ENCODE data around the gene APBB1IP.
"Not testable (repeated sequence)": the region's sequence is repeated elsewhere in the genome, so short reads cannot be mapped to it uniquely, and the experiment has no call there.

APBB1IP gene

DNA sequence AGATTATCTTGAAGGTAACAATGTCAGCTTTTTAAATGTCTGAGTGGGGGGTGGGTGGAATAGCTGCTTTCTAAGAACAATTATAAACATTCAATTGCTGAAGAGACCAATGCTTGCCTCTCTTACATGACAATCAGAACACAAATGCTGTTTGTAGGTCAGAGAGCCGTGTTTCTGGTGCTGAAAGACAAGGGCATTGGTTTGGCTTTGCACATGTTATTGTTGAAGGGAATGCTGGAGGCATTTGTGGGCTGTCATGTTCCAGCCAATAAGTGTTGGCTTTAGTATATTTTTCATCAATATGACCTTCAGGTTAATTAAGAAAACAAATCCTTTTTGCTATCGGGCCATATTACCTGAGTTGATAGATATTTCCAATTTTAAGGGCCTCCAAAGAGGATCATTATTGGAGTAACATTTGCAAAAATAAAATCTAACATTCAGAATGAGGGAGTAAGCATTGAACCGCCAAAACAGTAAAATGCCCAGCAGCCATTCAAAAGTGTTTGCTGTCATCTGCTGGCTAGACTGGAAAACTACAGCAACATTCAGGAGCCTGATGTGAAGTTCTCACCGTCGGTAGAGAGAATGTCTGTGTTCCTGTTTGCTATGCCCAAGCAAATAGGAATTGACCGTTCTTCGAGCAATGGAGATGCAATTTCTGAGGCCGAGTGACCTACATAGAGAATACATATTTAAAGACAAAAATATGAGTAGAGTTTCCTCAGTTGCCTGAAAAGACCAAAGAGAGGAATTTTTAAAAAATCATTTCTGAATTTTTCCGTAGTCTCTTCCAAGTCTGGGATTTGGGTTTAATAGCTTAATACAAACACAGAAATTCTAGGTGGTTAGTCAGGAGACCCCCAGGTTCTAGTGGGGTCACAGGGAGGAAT is 118.9 kb downstream of the APBB1IP start:
- DNase-seq (ENCODE audit: low read depth in 2 of 2): peak in 1 of 2 experiments; percentile 5

DNA sequence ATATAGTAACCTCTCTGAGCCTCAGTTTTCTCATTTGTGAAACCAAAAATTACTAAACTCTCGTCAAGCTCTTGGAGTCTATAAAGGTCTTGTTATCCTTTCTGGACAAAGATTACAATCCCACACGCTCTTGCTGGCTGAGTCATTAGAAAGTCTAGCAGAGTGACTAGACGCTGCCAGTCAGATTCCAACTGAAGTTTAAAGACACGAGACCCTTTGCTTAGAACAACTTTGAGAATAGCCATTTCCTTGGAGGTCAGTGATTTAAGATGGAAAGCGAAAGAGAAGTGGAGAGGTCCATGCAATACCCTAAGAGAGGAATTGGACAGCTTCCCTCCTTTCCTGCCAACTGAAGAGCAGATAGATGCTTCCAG is 119.5 kb downstream of the APBB1IP start:
- no peak for DNase-seq (ENCODE audit: low read depth in 2 of 2)

- no peak for DNase-seq (ENCODE audit: low read depth in 2 of 2)
These were observed 128.6 kb downstream of the APBB1IP start for GRCh38 chr10:26566525-26567350.

- no peak for DNase-seq (ENCODE audit: low read depth in 2 of 2)
These were observed 129.2 kb downstream of the APBB1IP start for GRCh38 chr10:26567351-26567721.

DNA sequence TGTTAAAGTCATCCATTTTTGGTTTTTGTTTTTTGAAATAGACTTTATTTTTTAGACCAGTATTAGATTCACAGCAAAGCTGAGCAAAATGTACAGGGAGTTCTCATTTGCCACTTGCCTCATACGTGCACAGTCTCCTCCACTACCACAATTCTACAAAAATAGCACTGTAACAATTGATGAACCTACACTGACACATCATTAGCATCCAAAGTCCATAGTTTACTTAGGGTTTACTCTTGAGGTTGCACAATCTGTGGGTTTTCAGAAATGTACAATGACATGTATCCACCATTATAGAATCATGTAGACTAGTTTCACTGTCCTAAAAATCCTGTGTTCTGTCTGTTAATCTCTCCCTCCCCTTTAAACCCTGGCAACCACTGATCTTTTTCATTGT is 133.5 kb downstream of the APBB1IP start:
- no peak for DNase-seq (ENCODE audit: low read depth in 2 of 2)

DNA sequence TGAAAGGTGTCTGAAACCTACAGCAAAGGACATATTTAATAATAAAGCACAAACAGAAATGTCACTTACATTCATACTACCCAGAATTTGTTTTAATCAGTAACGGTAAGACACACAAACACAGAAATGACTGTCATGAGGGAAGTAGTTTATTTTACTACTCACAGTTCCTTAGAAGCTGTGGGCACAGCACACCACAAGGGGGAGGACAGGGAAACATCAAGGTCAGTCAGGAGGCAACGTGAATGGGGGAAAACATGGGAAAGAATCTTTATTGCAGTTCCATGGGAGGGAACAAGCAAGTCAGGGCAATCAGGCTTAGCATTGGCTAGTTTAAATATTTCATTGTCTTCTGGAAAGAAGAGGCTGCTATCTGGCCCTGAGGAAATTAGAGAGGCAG is 135.5 kb downstream of the APBB1IP start:
- no peak for DNase-seq (ENCODE audit: low read depth in 2 of 2)

DNA sequence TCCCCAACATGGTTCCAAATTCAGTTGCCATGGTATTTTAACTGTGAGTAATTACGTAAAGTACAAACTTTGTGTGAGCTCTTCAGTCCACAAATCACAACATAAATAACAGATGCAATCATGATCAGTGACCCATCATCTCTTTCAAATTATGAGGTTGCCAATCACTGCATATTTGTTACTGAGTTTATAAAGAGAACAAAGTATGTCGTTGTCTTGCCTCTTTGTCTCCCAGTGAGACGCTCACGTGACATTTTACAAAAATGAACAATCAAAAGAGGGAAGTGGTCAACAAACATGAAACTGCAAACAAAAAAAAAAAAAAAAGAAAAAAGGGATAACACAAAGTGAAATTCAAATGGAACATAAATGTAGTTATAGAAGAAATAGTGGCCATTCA is 136.6 kb downstream of the APBB1IP start:
- no peak for DNase-seq (ENCODE audit: low read depth in 2 of 2)

DNA sequence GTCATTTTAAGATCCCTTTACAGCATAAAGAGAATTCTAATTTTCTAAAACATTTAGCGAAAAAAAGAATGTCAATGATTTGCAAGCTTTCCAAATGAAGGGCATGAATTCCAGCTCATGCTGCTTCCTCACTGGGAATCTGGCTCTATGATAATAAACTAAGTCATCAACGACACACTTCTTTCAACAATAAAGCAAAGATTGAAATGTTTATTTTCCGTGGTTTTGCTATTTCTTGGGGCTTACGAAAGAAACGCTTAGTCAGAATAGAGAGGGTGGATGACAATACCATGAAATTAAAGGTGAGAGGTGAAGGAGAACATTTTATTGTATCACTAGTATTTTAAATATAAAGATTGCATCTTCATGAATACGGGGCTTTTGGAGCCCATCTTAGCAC is 140.2 kb downstream of the APBB1IP start:
- not testable (repeated sequence) for DNase-seq (ENCODE audit: low read depth in 2 of 2)

DNA sequence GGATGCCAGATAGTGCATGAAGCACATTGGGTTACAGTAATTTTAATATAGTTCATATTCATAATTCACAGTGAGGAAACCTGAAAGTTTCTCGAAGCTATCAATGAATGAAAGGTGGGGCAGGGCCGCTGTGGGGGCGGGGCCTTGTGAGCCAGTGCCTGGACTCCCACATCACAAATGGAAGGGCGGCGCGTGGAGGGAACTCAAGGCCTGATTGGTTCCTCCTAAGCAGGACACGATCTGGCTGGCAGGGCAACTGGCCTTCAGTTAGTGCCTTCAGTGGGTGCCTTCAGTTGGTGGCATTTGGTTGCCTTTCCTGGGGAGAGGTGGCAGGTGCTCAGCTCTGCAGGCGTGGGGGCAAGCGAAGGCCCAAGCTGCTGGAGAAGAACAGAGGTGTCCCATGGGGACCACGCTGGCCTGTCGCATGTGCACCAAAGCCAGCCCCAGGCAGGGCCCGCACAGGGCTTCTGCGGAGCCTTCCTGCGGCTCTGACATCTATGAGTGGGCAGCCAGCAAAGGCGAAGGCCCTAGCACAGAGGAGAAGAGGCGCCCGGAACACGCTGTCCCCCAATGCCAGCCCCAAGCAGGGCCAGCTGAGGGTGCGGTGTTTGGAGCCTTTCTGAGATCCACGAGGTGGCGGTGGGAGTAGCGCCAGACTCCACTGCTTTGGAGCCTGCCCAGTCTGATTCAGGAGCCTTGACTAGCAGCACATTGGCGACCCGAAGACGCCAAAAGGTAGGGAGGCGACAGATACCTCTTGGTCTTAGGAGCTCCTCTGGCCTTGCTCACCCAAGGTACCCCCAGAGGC is 141.3 kb downstream of the APBB1IP start:
- no peak for DNase-seq (ENCODE audit: low read depth in 2 of 2)

GRCh38 chr10:26586211-26586610 is 148.1 kb downstream of the APBB1IP start:
- no peak for DNase-seq (ENCODE audit: low read depth in 2 of 2)

DNA sequence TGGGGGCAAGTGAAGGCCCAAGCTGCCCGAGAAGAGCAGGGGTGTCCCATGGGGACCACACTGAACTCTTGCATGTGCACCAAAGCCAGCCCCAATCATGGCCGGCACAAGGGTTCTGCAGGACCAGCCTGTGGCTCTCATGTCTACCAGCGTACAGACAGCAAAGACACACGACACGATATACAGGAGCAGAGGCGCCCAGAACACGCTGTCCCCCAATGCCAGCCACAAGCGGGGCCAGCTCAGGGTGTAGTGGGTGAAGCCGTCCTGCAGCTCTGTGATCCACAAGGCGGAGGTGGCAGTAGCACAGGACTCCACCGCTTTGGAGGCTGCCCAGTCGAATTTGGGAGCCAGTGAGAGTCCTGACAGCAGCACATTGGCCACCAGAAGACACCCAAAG is 150.5 kb downstream of the APBB1IP start:
- DNase-seq (ENCODE audit: low read depth in 2 of 2): no peak

DNA sequence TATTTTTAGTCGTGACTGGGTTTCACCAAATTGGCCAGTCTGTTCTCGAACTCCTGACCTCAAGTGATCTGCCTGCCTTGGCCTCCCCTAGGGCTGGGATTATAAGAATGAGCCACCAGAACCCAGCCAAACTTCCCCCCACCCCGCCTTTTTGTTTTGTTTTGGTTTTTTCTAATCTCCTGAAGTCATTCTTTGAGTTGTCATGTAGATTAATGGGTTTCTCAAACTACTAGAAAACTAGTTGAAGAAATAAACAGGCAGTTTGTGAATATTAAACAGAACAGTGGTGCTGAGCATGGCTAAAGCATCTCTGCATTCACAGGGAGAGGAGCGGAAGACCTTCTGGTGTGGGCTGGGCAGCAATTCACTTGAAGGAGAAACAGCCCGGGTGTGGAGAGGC is 151.7 kb downstream of the APBB1IP start:
- DNase-seq (ENCODE audit: low read depth in 2 of 2): not testable (repeated sequence)

DNA sequence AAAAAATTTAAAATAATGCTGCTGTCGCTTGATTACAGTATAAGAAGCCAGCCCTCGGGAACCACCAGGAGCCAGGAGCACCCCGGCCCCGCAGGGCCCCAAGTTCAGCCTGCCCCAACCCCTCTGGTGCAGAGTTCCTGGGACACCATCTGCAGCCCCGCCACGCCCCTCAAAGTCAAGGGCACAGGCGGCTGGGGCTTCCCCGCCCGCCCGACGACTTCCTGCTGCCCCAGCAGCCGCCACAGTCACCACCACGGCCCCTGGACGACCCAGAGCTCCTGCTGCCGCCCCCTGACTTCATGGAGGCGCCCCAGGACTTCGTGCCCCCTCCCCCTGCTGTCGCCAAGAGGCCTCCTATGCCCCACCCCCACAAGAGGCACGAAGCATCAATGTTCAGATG is 155.8 kb downstream of the APBB1IP start:
- DNase-seq (ENCODE audit: low read depth in 2 of 2): no peak

DNA sequence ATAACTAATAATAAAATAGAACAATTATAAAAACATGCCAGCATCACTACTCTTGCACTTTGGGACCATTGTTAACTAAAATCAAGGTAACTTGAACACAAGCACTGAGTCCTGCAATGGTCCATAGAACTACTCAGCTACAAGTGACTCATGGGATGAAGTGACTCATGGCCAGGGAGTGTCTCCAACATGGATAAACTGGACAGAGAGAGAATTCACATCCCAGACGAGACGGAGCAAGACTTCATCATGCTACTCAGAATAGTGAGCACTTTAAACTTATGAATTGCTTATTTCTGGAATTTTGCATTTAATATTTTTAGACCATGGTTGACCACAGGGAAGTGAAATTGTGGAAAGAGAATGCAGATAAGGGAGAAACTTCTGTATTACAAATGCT is 165.1 kb downstream of the APBB1IP start:
- not testable (repeated sequence) for DNase-seq (ENCODE audit: low read depth in 2 of 2)

DNA sequence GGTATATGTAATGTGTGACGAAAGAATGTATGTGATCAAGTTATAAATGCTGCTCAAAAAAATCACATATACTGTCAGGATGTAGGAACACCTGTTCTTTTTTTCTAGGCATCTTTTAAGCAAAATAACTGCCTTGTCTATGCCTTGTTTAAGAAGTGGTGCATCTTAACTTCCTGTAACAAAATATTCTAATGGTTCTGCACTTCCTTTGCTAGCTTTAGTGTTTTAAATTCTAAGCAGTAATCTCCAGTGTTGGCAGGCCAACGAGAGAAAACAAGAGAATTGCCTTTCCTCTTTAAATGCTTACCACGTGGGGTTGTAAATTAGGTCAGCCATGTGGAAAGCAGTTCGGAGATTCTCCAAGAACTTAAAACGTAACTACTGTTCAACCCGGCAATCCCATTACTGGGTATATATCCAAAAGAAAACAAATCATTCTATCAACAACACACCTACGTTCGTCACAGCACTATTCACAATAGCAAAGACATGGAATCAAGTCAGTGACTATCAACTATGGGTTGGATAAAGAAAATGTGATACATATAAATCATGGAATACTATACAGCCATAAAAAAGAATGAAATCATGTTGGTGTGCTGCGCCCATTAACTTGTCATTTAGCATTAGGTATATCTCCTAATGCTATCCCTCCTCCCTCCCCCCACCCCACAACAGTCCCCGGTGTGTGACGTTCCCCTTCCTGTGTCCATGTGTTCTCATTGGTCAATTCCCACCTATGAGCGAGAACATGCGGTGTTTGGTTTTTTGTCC is 166.4 kb downstream of the APBB1IP start:
- not testable (repeated sequence) for DNase-seq (ENCODE audit: low read depth in 2 of 2)

- not testable (repeated sequence) for DNase-seq (ENCODE audit: low read depth in 2 of 2)
These were observed 168.3 kb downstream of the APBB1IP start for GRCh38 chr10:26606389-26606877.

- DNase-seq (ENCODE audit: low read depth in 2 of 2): no peak
These were observed 174.2 kb downstream of the APBB1IP start for GRCh38 chr10:26612151-26612915.

Data from fibroblast of skin of left biceps (primary cell).